HG02798 (cell line): Measurements from ENCODE around the gene RNF220.
"Not testable (repeated sequence)": the region's sequence is repeated elsewhere in the genome, so short reads cannot be mapped to it uniquely, and the experiment has no call there.

Experiments used
- ATAC-seq: cut with Tn5 transposase; IDR thresholded peaks from one replicate; pipeline ENCODE4 v1.9.1; 2021; ENCODE audit warnings: mild to moderate bottlenecking; ENCODE audit not compliant: unreplicated experiment, poor library complexity

The RNF220 gene

DNA sequence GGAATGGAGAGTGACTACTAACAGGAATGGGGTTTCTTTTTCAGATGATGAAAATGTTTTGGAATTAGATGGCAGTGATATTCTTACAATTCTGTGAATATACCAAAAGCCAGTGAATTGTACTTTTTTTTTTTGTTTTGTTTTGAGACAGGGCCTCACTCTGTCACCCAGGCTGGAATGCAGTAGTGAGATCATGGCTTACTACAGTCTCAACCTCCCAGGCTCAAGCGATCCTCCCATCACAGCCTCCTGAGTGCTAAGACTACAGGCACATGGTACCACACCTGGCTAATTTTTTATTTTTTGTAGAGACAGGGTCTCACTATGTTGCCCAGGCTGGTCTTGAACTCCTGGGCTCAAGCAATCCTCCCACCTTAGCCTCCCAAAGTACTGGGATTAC is 261.7 kb downstream of the RNF220 start:
- ATAC-seq, result not testable (repeated sequence)

DNA sequence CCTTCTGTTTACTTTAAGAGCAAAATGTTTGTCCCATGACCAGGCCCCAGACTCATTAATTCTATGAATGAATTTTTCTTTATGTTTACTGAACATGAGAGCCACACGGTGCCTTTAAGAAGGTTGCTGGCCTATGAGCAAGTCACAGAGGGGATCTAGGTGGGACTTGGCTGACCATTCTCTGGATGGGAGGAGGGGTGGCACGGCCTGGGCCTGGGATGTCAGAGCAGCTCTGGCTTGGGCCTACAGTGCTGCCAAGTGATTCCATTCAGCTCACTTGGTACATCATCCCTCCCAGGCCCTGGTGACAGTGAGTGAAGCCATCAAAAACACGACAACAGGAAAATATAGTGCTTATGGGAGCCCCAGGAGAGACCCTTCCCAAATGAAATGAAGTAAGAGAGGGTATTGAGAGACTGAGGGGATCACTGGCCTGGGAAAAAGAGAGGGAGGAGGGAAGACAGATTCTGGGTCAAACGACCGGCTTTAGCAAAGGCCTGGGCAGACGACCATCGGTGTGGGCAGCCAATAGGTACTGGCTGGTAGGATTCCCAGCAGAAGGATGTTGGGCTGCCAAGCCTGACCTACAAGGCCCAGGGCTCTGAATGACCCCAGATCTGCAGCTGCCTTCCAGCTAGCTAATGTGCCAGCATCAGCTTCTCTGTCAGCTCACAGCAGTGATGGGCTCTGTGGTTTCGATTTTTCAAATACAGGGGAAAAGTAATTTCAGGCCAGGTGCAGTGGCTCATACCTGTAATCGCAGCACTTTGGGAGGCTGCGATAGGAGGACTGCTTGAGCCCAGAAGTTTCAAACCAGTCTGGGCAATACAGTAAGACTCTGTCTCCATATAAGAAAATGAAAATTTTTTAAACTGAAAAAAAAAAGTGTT is 265.9 kb downstream of the RNF220 start:
- ATAC-seq, result no peak

DNA sequence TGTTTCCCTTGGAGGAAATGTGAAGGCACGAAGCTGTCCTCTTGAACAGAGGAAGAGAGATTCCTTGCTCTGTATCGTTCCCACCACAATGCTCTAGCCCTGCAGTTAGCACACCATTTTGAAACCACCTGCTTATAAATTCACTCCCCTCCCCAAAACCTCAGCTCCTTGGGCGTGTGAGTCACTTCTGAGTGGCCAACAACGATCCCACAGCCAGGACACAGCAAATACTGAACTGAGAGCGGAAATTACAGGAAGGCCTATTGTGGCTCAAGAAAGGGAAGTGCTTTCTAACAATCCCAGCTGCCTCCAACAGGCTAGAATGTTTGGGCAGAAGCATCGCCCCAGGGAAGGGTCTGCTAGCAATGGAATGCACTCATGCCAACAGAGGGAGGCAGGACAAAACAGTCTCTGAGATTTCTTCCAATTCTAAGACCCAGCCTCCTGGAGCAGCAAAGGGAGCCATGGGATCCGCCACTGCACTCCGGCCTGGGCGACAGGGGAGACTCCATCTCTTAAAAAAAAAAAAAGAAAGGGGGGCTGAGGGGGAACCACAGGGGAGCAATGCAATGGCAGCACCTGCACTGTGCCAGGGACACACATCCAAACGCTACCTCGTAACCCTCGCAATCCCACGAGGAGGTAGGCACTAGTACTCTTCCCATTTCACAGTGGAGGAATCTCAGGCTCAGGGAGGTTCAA is 267.4 kb downstream of the RNF220 start:
- no peak for ATAC-seq

DNA sequence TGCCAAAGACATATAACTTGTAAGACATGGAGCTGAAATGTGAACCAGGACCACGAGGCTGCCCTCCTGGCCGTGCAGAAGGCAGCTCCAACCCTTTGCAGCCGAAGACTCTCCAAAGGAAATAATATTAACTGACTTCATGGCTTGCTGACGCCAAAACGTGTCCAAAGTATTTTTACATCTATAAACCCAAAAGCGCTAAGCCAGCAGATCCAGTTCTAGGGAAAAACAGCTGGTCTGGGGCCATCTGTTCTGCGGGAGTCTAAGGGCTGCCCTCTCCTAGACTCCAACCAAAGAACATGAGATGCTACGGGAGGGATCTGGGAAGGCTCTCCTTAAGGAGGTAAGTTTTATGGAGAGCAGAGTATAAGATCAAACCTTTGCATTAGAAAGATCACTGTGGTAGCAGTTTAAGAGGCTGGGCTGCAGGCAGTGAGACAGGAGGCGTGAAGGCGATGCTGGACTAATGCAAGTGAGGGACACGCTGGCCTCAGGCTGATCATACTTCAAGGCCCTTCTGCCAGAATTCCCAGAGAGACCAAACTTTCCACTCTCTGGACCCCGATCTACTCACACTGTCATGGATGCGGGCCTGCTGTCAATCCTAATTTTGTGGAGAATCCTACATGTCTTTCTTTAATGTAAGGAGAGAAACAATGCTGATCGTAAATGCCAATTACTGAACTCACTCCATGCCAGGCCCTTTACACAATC is 268.1 kb downstream of the RNF220 start:
- ATAC-seq, result no peak

DNA sequence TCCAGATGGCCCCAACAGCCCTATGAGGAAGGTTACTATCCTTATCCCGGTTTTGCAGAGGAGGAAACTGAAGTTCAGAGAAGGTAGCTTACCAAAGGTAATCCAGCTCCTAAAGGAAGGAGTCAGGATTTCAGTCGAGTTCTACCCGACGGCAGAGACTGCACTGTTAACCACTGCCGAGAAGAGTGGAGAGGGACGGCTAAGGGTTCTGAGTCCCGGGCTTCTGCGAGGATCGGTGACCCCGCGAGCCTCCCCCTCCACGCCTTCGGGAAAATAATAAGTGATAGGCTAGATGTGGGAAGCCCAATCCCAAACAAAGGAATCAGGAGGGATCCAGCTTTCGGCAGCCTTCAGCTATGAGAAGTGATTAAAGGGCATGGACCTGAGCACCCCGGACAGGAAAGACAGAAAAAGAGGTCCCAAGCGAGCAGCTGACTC is 268.6 kb downstream of the RNF220 start:
- ATAC-seq, result no peak

DNA sequence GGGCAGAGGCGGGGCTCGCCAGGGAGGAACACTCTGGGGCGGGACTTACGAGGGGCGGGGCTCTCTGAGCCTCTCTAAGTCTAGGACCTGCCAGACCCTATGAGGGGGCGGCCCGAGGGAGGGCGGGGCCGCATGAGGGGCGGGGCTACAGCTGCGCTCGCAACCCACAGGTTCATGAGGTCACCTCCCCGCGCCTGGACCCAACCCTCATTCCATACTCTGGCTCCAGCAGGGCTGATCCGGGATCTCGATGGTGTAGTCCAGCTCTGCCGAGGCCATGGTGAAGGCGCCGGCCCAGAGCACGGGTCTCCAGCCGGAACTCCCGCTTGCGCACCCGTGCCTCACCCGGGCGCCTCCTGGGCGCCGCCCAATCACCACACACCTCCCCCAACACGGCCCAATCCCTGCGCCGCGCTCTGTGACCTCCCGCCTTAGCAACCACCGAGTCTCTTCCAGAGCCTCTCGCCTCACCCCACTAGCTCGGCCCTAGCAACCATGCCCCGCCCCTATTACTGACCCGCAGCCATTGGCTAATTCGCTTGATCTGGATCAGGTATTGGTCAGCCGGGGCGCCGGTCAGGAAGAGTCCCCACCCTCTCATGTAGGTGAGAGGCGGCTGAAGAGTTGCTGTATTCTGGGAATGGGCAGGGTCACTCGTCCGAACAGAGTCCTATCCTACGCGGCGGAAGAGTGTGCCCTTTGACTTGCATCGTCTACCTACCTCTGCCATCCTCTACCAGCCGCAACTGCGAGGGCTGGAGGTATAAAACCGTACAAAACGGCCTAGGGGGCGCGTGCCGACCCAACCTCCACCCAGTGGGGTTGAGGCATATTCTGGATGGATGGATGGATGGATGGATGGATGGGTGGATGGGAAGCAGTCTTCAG is 269.3 kb downstream of the RNF220 start, which contains the start of the genes ARMH1 and TMEM53:
TSS of gene ARMH1 (plus strand) at position 602 of the 888 bp plus-strand sequence. CDS start 14,984 bp downstream, outside the sequence.
TSS of gene TMEM53 (minus strand) at position 369 of the 888 bp plus-strand sequence. CDS start at position 279, 90 bp downstream.
- ATAC-seq, result peak; percentile 95

DNA sequence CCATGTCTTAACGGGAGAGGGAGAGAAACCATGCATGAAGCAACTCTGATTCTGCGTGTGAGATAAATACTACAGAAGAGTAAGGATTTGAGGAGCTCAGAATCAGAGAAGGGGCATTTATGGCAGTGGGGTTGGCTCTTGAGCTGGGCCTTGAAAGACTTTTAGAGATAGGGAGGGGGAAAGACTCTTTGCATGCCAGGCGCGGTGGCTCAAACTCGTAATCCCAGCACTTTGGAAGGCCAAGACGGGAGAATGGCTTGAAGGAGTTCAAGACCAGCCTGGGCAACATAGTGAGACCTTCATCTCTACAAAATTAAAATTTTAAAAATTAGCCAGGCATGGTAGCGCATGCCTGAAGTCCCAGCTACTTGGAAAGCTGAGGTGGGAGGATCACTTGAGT is 270.1 kb downstream of the RNF220 start:
- no peak for ATAC-seq

DNA sequence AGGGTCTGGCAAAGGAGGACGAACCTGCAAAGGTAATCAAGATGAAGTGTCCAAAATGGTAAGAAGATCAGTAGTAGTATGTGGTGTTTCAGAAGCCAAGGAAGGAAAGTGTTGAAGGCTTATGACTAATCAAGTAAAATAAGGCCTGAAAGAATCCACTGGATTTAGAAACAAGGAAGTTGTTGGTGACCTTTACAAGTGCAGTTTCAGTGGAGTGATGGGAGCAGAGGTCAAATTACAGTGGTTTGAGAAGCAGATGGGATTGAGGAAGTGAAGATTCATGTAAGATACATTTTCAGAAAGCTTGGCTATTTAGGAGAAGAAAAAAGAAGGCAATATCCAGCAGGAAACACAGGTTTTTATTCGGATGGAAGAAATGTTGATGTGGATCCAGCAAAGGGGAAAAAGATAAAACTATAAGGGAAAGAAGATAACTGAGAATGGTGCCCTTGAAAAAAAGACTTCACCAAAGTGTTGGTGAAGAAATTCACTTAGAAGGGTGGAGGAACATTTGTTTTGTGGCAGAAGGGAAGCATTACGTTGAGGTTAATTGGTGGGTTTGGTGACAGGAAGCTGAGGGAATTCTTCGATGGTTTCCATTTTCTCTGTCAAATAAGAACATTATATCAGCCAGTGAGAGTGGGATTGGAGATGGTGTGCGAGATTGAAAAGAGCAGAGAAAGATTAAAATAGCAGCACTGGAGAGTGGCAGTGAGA is 271.6 kb downstream of the RNF220 start:
- ATAC-seq, result no peak

DNA sequence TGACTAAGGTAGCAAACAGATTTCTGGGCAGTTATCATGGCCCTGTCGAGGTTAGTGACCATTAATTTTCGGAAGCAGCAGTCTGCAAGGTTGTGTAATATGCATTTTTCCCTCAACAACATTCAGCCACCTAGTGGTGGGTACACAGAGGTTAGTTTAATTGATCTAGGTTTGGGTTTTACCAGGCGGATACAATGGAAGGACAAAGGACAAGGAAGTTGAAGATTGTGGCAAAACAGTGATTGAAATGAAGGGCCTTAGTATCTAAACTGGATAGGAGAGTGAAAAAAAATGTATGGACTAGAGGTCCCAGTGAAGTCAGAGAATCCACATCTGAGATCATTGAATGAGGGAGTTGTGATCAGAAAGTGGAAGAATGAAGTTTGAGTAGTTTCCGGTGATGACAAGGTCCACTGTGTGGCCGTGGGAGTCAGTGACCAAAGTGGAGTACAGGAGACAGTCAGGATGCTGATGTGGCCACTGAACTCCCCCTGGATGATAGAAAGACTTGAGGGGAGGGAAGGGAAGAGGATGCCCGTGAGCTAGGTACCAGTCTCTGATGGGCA is 272.2 kb downstream of the RNF220 start:
- ATAC-seq, result no peak

DNA sequence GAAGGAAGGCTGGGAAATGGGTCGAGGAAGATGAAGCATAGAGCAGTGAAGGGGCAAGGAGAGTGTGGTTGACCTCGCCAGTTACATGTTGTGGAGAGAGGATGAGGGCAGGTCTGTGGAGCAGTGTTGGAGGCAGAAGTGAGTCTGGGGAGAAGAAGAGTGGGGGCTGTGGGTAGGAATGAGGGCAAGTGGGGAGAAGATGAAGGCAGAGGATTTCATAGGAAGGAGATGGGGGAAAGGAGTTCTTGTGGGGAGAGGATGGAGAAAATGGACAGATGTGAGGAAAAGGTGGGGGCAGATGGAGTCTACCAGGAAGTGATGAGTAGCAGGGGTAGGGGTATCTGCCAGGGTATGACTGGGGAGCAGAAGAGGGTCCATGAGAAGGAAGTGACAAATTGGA is 273.1 kb downstream of the RNF220 start:
- ATAC-seq, result no peak

DNA sequence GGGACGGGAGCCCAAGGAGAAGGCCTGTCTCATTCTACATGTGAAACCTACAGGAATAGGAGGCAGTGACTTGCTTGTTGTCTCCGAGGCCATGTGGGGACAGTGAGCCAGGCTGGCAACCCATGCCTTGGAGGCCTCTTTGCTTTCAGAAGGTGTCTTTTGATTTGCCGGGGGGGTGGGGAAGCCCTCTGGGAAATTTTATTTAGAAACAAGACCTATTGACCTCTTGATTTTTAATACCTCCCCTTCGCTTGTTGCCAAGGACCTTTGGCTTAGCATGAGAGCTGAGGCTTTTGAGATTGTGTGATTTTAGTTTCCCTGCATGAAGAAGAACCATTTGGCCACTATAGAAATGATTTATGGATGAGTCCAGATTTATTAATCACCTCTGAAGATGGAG is 273.6 kb downstream of the RNF220 start:
- ATAC-seq, result no peak

DNA sequence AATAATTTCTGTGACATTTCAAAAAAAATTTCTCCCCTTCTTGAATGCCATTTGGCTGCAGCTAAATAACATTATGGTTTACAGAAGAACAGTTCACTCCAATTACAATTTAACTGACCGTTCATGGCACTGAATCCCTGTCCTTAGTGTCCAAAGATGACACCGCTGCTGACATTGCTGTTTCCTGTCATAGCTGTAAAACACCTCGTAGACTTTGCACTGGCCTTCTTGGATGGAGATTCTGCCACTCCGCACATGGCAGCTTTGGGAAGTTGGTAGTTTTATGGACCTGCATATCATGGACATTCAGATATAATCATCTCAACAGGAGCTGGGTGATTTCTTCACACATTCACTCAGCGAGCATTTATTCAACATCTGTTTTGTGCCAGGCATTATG is 274.4 kb downstream of the RNF220 start:
- ATAC-seq, result no peak

DNA sequence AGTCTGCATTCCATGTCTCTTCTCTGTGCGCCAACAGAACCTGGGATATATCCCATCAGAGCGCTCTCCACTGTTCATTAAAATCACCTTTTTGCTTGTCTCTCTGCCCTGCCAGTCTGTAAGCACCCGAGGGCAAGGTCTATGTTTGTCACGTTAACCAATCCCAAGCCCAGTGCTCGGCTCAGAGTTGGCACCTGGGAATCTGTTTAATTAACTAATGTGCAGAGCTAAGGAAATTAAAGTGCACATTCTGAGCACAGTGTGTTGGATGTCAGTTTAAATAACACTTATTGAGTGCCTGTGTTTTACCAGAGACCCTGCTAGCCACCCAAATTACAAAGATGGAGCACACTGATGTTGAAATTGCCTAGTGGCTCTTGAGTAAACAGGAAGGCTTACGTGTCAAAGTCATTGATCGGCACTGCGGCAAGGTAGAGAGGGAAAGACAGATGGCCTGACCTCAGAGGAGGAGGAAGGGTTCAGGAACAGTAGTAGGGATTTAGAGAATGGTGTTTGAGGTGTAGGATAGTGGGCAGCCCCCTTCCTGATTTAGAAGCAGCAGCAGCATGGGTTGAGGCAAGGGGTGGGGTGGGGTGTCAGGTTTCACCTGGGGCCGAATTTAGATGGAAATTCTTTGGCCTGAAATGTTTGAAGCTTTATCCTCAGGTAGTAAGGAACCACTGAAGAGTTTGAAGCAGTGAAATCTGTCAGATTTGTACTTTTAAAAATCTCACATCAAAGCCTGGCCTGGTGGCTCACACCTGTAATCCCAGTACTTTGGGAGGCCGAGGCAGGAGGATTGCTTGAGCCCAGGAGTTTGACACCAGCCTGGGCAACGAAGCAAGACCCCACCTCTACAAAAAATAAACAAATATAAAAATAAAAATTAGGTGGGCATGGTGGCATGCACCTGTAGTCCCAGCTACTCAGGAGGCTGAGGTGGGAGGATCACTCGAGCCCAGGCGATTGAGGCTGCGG is 277.1 kb downstream of the RNF220 start:
- ATAC-seq, result no peak

DNA sequence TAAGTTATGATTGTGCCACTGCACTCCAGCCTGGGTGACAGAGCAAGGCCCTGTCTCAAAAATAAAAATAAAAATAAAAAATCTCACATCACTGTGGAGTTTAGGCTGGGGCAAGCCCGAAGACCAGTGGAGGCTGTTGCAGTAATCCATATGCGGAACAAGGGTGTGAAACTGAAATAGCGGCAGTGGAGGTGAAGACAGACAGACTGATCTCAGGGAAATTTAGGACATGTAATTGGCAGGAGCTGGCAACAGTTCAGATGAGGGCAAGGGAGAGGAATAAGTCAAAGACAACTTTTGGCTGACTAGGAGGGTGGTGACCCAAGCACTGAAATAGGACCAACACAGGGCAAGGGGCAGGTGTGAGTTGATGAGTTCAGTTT is 277.8 kb downstream of the RNF220 start:
- no peak for ATAC-seq

DNA sequence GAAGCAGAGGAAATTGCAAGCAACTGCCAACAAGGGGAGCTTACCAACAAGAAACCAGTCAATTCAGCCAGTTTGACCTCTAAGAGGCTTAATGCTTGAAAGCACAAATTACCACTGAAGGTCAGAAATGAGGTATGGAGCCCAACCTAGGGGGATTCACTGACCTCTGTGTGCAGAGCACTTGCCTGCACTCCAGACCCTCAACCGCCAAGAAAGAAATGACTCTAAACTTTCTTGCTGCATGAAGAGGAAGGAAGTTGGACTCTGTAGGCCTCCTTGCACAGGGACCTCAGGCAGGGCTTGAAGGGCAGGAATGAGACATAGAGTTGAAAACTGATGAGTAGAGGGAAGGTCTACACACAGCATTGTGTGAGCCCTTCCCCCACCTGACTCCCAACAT is 279.5 kb downstream of the RNF220 start:
- ATAC-seq, result no peak

DNA sequence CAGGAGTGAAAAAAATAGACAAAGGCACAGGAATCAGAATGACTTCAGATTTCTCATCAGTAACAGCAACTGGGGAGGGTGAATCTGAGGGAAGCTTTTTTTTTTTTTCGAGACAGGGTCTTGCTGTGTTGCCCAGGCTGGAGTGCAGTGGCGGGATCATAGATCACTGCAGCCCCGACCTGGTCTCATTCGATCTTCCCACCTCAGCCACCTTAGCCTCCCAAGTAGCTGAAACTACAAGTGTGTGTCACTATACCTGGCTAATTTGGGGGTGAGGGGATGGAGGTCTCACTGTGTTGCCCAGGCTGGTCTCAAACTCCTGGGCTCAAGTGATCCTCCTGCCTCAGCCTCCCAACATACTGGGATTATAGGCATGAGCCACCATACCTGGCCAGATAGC is 280.2 kb downstream of the RNF220 start:
- ATAC-seq, result no peak

DNA sequence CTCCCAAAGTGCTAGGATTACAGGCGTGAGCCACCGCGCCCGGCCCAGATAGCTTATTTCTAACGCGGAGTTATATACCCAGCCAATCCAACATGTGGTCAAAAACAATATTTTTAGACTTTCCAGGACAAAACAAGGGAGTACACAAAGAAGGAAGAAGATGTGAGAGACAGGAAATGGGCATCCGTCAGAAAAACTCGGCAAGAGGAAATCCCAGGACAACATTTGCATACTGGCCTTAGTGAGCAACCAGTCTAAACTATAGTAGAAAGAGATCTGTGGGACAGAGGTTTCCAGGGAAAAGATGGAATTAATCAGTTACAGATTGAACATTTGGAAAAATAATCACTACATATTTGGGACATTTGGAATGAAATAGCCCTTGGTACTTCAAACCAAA is 280.8 kb downstream of the RNF220 start:
- ATAC-seq, result no peak
